Measurements from ENCODE around the gene TFRC.
"Not testable (repeated sequence)": the region's sequence is repeated elsewhere in the genome, so short reads cannot be mapped to it uniquely, and the experiment has no call there.

The TFRC gene

GRCh38 chr3:196047391-196048030 is 34.4 kb downstream of the TFRC start:
- no peak for DNase-seq

GRCh38 chr3:196044513-196044912 is 37.4 kb downstream of the TFRC start:
- DNase-seq: no peak

DNA sequence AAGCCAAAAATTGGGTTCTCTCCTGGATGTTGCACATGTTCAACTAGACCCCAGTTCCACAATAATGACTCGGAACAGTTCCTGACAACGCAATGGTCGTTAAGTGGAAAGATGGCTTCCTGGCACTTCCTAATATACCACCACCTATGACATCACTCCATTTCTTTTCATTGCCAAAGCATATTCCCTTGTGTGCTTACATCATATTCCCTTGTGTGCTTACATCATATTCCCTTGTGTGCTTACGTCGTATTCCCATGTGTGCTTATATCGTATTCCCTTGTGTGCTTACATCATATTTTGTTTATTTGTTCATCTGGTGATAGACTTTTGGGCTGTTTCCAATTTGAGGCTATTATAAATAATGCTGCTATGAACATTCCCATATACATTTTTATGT is 39.2 kb downstream of the TFRC start:
- no peak for DNase-seq

GRCh38 chr3:196039359-196039758 is 42.5 kb downstream of the TFRC start:
- DNase-seq: no peak

DNA sequence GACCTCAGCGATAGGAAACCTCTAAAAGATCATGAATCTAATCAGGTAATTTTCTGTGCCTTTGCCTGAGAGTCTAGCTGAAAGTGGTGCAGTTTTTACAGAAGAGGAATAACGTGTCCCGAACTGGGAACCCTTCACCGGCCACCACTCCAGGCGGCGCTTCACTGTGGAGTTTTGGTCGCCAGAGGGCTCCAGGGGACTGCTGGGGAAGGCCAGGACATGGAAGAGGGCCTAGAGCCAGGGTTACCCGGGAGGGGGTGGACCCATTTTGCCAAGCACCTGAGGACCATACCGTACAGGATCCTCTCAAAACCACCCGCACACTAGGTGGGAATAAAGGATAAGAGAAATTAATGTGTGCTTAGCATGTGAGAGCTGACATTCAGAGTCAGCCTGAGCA is 55.8 kb downstream of the TFRC start:
- DNase-seq: peak in 1 of 2 donors; percentile 31

GRCh38 chr3:196024968-196025367 is 56.9 kb downstream of the TFRC start:
- DNase-seq: no peak

- DNase-seq: no peak
Observed at GRCh38 chr3:196023947-196024346, 57.9 kb downstream of the TFRC start.

DNA sequence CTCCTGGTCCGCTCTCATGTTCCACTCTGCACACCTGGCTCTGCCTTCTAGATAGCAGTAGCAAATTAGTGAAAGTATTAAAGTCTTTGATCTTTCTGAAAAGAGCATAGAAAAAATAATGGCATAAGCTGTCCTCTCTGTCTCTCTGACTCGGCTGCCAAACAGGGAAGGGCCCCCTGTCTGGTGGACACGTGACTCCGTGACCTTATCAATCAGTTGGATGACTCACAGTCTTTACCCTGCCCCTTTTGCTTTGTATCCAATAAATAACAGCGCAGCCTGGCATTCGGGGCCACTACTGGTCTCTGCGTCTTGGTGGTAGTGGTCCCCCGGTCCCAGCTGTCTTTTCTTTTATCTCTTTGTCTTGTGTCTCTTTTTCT is 59.4 kb downstream of the TFRC start:
- DNase-seq: not testable (repeated sequence)

GRCh38 chr3:196020373-196020772 is 61.5 kb downstream of the TFRC start:
- no peak for DNase-seq

DNA sequence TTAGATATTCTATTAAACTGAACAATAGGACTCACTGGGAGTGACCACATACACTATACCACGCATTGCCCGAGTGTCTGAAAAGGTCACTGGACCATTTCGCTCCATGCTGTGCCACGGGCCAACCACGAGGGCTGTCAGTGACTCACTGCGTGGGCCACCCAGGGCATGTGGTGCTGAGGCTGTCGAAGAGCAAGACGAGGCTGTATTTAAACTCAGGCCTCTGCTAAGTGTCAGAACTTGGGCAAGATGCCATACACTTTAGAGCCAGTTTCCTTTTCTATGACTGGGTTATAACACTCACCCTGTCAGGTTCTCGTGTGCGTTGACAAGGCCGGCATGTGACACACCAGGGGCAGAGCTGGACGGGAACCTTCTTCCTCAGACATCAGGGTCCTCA is 62.3 kb downstream of the TFRC start:
- peak; percentile 74 to 87 for DNase-seq

DNA sequence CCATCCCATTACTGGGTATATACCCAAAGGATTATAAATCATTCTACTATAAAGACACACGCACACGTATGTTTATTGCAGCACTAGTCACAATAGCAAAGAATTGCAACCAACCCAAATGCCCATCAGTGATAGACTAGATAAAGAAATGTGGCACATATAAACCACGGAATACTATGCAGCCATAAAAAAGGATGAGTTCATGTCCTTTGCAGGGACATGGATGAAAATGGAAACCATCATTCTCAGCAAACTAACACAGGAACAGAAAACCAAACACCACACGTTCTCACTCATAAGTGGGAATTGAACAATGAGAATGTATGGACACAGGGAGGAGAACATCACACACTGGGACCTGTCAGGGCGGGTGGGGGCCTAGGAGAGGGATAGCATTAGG is 63.7 kb downstream of the TFRC start:
- DNase-seq: not testable (repeated sequence)

DNA sequence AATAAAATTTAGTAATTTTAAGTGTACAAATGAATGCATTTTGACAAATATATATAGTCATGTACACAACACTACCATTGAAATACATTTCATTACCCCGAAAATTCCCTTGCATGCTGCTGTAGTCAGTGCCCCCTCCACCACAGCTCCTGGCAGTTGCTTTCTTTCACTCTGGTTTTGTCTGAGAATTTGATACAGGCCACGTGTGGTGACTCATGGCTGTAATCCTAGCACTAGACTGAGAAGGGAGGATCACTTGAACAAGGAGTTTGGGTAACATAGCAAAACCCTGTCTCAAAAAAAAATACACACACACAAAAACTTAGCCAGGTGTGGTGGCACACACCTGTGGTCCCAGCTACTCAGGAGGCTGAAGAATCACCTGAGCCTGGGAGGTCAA is 65.4 kb downstream of the TFRC start:
- no peak for DNase-seq

- DNase-seq: no peak
Observed at GRCh38 chr3:196016059-196016458, 65.8 kb downstream of the TFRC start.

DNA sequence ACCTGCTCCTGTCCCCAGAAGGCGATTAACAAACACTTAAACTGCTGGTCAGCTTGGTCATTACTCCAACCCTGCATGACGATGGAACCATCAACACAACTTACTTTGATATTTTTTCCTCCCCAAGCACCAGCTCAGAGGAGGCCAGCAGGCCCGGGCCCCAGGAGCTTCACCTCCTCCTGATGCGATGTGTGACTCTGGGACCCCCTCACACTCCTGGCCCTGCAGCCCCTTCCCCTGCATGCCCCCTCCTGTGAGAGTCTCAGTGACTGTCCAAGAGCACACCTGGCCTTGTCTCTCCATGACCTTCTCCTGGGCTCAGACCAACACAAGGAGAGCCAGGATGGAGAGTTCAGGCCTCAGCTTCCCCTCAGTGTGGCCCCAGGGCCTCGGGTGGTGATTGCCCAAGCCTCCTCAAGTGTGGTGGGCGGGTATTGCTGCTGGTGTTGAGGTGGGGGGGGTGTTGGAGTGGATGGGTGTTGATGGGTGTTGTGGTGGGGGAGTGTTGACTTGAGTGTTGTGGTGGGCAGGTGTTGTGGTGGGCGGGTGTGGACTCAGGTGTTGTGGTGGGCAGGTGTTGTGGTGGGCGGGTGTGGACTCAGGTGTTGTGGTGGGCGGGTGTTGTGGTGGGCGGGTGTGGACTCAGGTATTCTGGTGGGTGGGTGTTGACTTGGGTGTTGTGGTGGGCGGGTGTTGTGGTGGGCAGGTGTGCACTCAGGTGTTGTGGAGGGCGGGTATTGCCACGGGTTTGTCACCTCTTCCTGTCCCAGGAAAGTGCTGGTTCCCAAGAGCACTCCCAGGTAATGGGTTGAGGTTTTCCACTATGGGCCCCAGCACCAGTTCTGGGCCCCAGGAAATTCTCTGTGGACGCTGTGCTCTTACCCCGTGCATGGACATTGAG is 68.1 kb downstream of the TFRC start:
- DNase-seq: no peak

DNA sequence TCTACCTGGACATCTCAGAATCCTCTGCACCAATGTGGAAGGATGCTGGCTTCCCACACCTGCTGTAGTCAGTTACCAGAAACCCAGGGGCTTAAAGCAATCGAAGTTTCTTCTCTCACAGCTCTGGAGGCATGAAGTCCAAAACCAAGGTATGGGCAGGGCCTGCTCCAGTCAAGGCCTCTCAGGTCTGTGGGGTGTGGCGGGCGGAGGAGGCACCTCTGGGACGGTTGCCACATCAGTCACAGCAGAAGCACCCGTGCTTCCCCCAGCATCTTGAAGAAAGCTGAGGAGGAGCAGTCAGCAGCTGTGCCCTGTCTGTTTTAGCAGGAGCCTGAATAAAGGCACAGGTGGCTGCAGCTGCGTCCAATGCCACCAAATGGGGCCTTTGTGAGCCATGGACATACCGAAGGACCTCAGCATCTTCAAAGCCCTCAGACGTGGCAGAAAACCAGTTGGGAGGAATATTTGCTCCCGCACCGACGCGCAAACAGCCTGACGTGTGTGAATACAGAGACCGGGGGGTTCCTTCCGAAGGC is 68.9 kb downstream of the TFRC start:
- DNase-seq: no peak

DNA sequence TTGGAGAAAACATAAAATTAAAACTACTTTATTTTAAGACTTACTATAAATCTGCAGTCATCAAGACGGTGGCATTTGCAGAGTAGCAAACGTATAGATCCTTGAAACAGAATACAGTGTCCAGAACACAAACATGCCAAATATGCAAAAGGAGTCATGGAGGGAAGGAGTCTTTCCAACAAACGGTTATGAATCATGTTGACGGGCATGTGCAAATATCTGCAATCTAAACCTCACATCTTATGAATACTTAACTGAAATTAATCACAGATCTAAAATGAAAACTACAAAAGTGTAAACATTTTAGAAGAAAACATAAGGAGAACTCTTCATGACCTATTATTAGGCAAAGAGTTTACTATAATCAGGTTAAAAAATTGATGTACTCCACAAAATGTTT is 69.4 kb downstream of the TFRC start:
- DNase-seq: no peak

GRCh38 chr3:196009456-196009855 is 72.4 kb downstream of the TFRC start:
- no peak for DNase-seq

DNA sequence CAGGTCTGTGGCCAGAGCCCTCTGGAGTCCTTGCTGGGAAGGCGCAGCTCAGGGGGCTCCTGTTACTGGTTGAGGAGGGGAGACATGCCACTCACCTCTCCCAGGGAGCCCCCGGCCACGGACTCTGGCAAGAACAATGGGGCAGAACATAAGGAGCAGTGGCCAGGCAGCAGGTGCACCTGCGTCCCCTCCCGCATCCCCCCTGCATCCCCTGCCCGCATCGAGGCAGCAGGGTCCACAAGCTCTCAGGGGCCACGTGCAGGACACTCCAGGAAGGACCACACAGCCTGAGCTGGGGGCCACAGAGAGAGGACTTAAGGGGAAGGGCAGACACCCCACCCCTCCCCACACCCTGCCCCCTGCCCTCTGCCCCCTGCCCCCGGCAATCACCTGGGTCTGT is 73.0 kb downstream of the TFRC start:
- no peak for DNase-seq

GRCh38 chr3:196008387-196008786 is 73.5 kb downstream of the TFRC start:
- DNase-seq: no peak

DNA sequence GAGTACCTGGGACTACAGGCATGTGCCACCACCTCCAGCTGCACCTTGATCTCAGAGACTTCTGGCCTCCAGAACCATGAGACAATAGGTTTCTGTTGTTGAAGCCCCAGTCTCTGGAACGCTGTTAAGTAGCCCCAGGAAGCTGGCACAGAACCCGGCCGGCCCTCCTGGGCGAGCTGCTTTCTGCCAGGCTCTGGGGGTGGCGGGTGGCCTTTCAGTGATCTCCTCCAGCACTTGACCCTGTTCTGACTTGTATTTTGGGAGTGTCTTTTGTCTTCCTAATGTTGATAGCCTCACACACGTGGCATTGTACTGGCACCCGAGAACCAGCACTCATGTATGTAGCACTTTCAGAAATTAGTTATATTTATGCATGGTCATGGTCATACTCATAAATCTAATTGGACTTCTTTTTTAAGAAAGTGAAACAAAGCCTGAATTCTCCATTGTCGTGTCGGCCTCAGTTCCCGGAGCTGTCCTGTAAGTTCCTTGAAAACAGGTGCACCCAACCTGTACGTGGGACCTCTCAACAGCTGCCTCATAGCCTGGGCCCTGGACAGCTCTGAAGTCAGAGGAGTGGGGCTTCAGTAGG is 74.0 kb downstream of the TFRC start:
- no peak for DNase-seq

DNA sequence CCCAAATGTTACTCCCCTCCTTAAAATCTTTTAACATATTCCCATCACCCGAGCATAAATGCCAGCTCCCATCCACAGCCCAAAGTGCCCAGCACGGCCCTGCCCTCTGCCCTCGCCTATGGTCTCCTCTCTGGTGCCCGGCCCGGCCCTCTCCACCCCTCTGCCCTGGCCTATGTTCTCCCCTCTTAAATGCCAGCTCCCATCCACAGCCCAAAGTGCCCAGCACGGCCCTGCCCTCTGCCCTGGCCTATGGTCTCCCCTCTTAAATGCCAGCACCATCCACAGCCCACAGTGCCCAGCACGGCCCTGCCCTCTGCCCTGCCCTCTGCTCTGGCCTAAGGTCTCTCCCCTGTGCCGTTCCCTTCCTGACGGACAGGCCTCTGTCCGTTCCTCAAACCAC is 76.6 kb downstream of the TFRC start:
- not testable (repeated sequence) for DNase-seq

DNA sequence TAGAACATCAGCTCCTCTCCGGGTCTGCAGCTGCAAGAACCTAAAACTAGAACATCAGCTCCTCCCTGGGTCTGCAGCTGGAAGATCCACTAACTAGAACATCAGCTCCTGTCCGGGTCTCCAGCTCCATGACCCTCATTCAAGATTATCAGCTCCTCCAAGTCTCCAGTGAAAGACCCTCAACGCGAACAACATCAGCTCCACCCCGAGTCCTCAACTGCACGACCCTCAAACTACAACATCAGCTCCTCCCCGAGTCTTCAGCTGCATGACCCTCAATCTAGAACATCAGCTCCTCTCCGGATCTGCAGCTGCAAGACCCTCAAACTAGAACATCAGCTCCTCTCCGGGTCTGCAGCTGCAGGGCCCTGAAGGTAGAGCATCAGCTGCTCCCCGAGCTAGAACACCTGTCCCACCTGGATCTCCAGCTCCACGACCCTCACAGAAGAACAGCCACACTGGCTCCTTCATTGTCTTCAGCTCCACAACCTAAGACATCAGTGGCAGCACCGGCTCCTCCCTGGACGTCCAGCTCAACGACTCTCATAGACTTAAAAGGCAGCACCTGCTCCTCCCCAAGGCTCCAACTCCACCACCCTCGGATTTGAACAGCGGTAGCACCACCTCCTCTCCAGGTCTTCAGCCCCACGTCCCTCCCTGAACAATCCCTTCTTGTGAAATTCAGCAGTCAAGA is 77.4 kb downstream of the TFRC start:
- DNase-seq: not testable (repeated sequence)

- no peak for DNase-seq
Observed at GRCh38 chr3:196003611-196004010, 78.3 kb downstream of the TFRC start.

Measured in inflammatory macrophage (primary cell).